GM23248 (cell line): ENCODE results near the gene OCSTAMP. TPM values are rescaled to one million over a fixed set of nuclear protein-coding genes. Genes with fewer than 3 reads are reported as not detected.

Experiments used
- DNase-seq: peaks from one replicate; pipeline ENCODE4 v3.0.0-alpha.2; 2015
- H2AFZ ChIP-seq: fragments of 200-600 bp; sonication (generic); 2 replicates; pipeline ENCODE4 v1.6.1; 2016; ENCODE audit warnings: antibody characterized with exemption
- H3F3A ChIP-seq: fragments of 200-600 bp; sonication (generic); 2 replicates; pipeline ENCODE4 v1.6.1; 2016; ENCODE audit warnings: mild to moderate bottlenecking, antibody characterized with exemption, mixed run types; ENCODE audit not compliant: insufficient read depth
- H3K27ac ChIP-seq: fragments of 200-600 bp; sonication (generic); 2 replicates; pipeline ENCODE4 v1.5.1; 2016; ENCODE audit warnings: mild to moderate bottlenecking
- H3K27me3 ChIP-seq: fragments of 200-600 bp; sonication (generic); replicated peaks from 2 replicates; pipeline ENCODE4 v1.6.1; 2016; ENCODE audit warnings: mild to moderate bottlenecking; ENCODE audit not compliant: insufficient read depth
- H3K36me3 ChIP-seq: fragments of 200-600 bp; sonication (generic); 2 replicates; pipeline ENCODE4 v1.6.1; 2016; ENCODE audit warnings: low read depth, mild to moderate bottlenecking
- H3K4me1 ChIP-seq: fragments of 200-600 bp; sonication (generic); 2 replicates; pipeline ENCODE4 v1.6.1; 2016; ENCODE audit warnings: mild to moderate bottlenecking; ENCODE audit not compliant: insufficient read depth
- H3K4me2 ChIP-seq: fragments of 200-600 bp; sonication (generic); one replicate; pipeline ENCODE4 v1.6.1; 2016; ENCODE audit warnings: mild to moderate bottlenecking; ENCODE audit not compliant: unreplicated experiment
- H3K4me3 ChIP-seq: fragments of 200-600 bp; sonication (generic); 2 replicates; pipeline ENCODE4 v1.5.1; 2016; ENCODE audit warnings: mild to moderate bottlenecking
- H3K79me2 ChIP-seq: fragments of 200-600 bp; sonication (generic); 2 replicates; pipeline ENCODE4 v1.6.1; 2016; ENCODE audit warnings: mild to moderate bottlenecking; ENCODE audit not compliant: insufficient read depth
- H3K9ac ChIP-seq: fragments of 200-600 bp; sonication (generic); 2 replicates; pipeline ENCODE4 v1.6.1; 2016; ENCODE audit warnings: mild to moderate bottlenecking
- H3K9me2 ChIP-seq: fragments of 200-600 bp; sonication (generic); 2 replicates; pipeline ENCODE4 v1.6.1; 2016; ENCODE audit warnings: mixed run types, mild to moderate bottlenecking, moderate library complexity; ENCODE audit not compliant: insufficient read depth
- H3K9me3 ChIP-seq: fragments of 200-600 bp; sonication (generic); one replicate; pipeline ENCODE4 v1.6.1; 2017; ENCODE audit warnings: low read depth
- H4K20me1 ChIP-seq: fragments of 200-600 bp; sonication (generic); 2 replicates; pipeline ENCODE4 v1.6.0; 2016; ENCODE audit not compliant: insufficient read depth
- EZH2 ChIP-seq: fragments of 200-600 bp; sonication (generic); IDR thresholded peaks from 2 replicates; pipeline ENCODE4 v1.6.1; 2018; ENCODE audit warnings: antibody characterized with exemption, mild to moderate bottlenecking; ENCODE audit not compliant: insufficient read depth, poor library complexity, severe bottlenecking
- EZH2phosphoT487 ChIP-seq: fragments of 200-600 bp; sonication (generic); IDR thresholded peaks from 2 replicates; pipeline ENCODE4 v1.6.1; 2018; ENCODE audit warnings: antibody characterized with exemption, moderate library complexity, mild to moderate bottlenecking, low read depth; ENCODE audit not compliant: insufficient read depth
- WGBS, 2 experiments: methylation state at CpG; one replicate each; pipeline ENCODE4 v1.1.6; 2015 to 2017; ENCODE audit warnings: low lambda C conversion rate in 2 of 2, low coverage in 1 of 2; ENCODE audit errors: missing lambda C conversion rate in 2 of 2; 5-methylcytosine and 5-hydroxymethylcytosine counted together
- in situ Hi-C: fragments of 300-500 bp; cut with MboI; formaldehyde crosslinking; loops from 2 replicates; pipeline ENCODE4 v1.15.0; 2020
- polyA plus RNA-seq: library from polyadenylated mRNA; unstranded; fragments of >200 nt; fragmentation: Nextera tagmentation; extraction: Ambion mirVana; gene quantifications from 2 replicates; pipeline ENCODE4 v1.2.1, GENCODE V29; 2016
- total RNA-seq: library from RNA; depleted of rRNA; stranded (reverse); fragments of >200 nt; shearing (Covaris generic); gene quantifications from 2 replicates; pipeline ENCODE4 v1.2.3, GENCODE V29; 2014

Gene OCSTAMP
- total and polyA plus RNA-seq, 2 experiments from 2014 or later: not detected

DNA sequence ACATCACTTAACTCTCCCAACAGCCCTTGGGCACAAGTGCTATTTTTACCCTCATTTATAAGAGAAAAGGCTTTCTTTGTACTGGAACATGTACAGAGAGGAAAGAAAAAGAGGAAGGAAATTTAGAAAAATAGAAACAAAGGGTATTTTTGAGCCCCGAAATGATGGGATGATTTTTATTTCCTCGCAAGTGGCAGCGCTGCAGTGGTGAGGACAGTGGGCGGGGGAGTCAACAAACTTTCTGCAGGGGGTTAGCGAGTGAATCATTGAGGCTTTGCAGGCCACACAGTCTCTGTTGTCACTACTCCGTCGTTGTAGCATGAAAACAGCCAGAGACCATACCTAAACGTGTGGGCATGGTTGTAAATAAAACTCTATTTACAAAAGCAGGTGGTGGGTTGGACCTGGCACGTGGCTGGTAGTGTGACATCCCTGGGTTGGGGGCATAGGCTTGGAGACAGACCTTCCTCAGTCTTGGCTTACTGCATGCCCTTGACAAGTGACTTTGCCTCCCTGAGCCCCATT lies 25.5 kb upstream of the OCSTAMP start:
- no peak for DNase-seq
- H3K36me3 ChIP-seq: no peaks in the 10 kb centered on the region
- 79% methylated on average over 9 of the region's 9 CpGs for WGBS, 2 experiments
- no peaks in the 10 kb centered on the region for H3K9me3 ChIP-seq
- no peaks in the 10 kb centered on the region for H3K9me2 ChIP-seq
- H3K4me3 ChIP-seq: no peak overlapping the region
- H3K4me1 ChIP-seq: no peaks in the 10 kb centered on the region
- no peaks in the 10 kb centered on the region for H3K27me3 ChIP-seq
- no peaks in the 10 kb centered on the region for H3F3A ChIP-seq
- H3K79me2 ChIP-seq: no peaks in the 10 kb centered on the region
- no peak for TF ChIP-seq EZH2
- in situ Hi-C loops: no loop called here
- no peak overlapping the region for H3K4me2 ChIP-seq
- no peak overlapping the region for H3K27ac ChIP-seq
- H4K20me1 ChIP-seq: no peaks in the 10 kb centered on the region
- no peak overlapping the region for H3K9ac ChIP-seq
- H2AFZ ChIP-seq: no peak overlapping the region

DNA sequence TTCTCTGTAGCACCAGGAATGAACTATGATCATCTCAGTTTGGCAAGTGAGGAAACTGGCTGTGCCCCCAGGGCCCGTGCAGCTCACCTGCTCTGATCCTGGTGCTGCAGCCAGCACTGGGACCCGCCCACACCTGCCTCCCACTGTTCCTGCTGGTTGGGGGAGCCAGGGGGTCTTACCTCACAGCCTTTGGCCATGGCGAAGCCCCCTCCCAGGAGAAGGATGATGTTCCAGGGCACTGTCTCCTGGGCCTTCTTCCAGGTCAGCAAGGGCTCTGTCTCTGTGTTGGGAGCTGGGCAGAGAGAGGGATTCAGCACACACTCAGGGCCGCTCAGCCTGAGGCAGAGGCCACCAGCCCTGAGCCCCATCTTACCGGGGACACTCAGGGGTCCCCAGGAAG lies 24.9 kb upstream of the OCSTAMP start:
- H3K9me2 ChIP-seq: no peaks in the 10 kb centered on the region

GRCh38 chr20:46573788-46574584 lies 23.5 kb upstream of the OCSTAMP start:
- Histone ChIP-seq H3K36me3 (no peaks in the 10 kb centered on the region), H3F3A (no peaks in the 10 kb centered on the region), H3K27me3 (no peaks in the 10 kb centered on the region), H2AFZ (no peak overlapping the region), H3K4me3 (no peak overlapping the region), H4K20me1 (no peaks in the 10 kb centered on the region), H3K4me2 (no peak overlapping the region), H3K9ac (no peak overlapping the region), H3K9me2 (no peaks in the 10 kb centered on the region), H3K79me2 (no peaks in the 10 kb centered on the region), H3K4me1 (no peaks in the 10 kb centered on the region), H3K9me3 (no peaks in the 10 kb centered on the region), H3K27ac (no peak overlapping the region)
- no peak for TF ChIP-seq EZH2
- no peak for TF ChIP-seq EZH2phosphoT487
- WGBS, 2 experiments: 77 to 78% methylated on average over 19 of the region's 19 CpGs
- in situ Hi-C loops: no loop called here
- DNase-seq: no peak

More for the DNA sequence above, 24.9 kb upstream of the OCSTAMP start:
- no peak overlapping the region for H3K9ac ChIP-seq
- no peak overlapping the region for H3K27ac ChIP-seq
- no peaks in the 10 kb centered on the region for H3K79me2 ChIP-seq
- no peak overlapping the region for H2AFZ ChIP-seq
- no peak for TF ChIP-seq EZH2phosphoT487
- no peak for TF ChIP-seq EZH2
- 57 to 59% methylated on average over 5 of the region's 5 CpGs for WGBS, 2 experiments
- H4K20me1 ChIP-seq: no peaks in the 10 kb centered on the region
- H3K4me1 ChIP-seq: no peaks in the 10 kb centered on the region
- no peaks in the 10 kb centered on the region for H3K9me3 ChIP-seq
- in situ Hi-C loops: no loop called here
- H3K36me3 ChIP-seq: no peaks in the 10 kb centered on the region
- H3K4me2 ChIP-seq: no peak overlapping the region
- no peak overlapping the region for H3K4me3 ChIP-seq
- no peak for DNase-seq
- no peaks in the 10 kb centered on the region for H3F3A ChIP-seq
- no peaks in the 10 kb centered on the region for H3K27me3 ChIP-seq

DNA sequence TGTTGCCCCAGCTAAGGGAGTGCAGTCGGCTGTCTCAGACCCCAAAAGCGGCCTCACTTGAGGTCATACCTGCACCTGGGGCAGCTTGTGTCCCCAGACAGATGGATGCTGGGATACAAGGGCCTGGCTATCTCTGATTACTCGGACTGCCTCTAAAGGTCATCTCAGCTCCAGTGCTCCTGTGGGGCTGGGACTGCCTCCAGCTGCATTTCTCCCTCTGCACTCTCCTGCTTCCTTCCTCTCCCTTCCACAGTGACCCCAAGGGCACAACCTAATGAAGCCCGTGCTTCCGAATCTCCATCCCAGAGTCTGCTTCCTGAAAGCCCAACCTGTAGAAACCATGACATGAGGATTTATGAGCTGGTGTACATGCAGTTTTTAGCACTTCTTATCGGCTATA lies 22.8 kb upstream of the OCSTAMP start:
- no peak overlapping the region for H3K9ac ChIP-seq
- no peaks in the 10 kb centered on the region for H3K79me2 ChIP-seq
- H3K4me1 ChIP-seq: peaks cover 5% of the 10 kb centered on the region; the same call in 1 of the 2 replicates
- 65 to 68% methylated on average over 6 of the region's 6 CpGs for WGBS, 2 experiments
- H3K27me3 ChIP-seq: no peaks in the 10 kb centered on the region
- no peak overlapping the region for H3K27ac ChIP-seq
- no peaks in the 10 kb centered on the region for H3K9me3 ChIP-seq
- TF ChIP-seq EZH2 (no peak), EZH2phosphoT487 (no peak)
- no peak for DNase-seq
- H3K4me2 ChIP-seq: no peak overlapping the region
- in situ Hi-C loops: no loop called here
- no peaks in the 10 kb centered on the region for H3K36me3 ChIP-seq
- H3K9me2 ChIP-seq: no peaks in the 10 kb centered on the region
- H2AFZ ChIP-seq: no peak overlapping the region
- no peaks in the 10 kb centered on the region for H4K20me1 ChIP-seq
- no peak overlapping the region for H3K4me3 ChIP-seq
- no peaks in the 10 kb centered on the region for H3F3A ChIP-seq
